Activated CD4-positive, alpha-beta T cell treated with anti-CD3 and anti-CD28 coated beads, Interleukin-2, amount 10 ng/mL, durations not matched to agents 24 days and 14 days (primary cell): ENCODE measurements around the gene BCL2L1. TPM values are rescaled to one million over a fixed set of nuclear protein-coding genes. Genes with fewer than 3 reads are reported as not detected.

Experiments
- DNase-seq: peaks from one replicate; pipeline ENCODE4 v3.0.0; 2022
- H3K27ac Mint-ChIP-seq: one replicate; pipeline ENCODE4 v1.8.0; 2022; ENCODE audit warnings: mild to moderate bottlenecking, mixed read lengths
- H3K27me3 Mint-ChIP-seq: one replicate; pipeline ENCODE4 v1.8.0; 2022; ENCODE audit warnings: mixed read lengths
- H3K36me3 Mint-ChIP-seq: one replicate; pipeline ENCODE4 v1.8.0; 2022; ENCODE audit warnings: low read depth, mild to moderate bottlenecking, mixed read lengths
- H3K4me1 Mint-ChIP-seq: one replicate; pipeline ENCODE4 v1.8.0; 2021; ENCODE audit warnings: mixed read lengths
- H3K4me3 Mint-ChIP-seq: one replicate; pipeline ENCODE4 v1.8.0; 2022; ENCODE audit warnings: mild to moderate bottlenecking, moderate library complexity, mixed read lengths
- H3K9me3 Mint-ChIP-seq: one replicate; pipeline ENCODE4 v1.8.0; 2021; ENCODE audit warnings: mixed read lengths
- intact Hi-C: fragments of 100-400 bp; cut with micrococcal nuclease; formaldehyde crosslinking; loops from one replicate; pipeline ENCODE4 v1.15.1; 2023
- total RNA-seq: library from RNA; stranded (reverse); gene quantifications from 2 replicates; pipeline ENCODE4 v1.2.3, GENCODE V29; 2022

The BCL2L1 gene
- total RNA-seq, 1 donor from 2014 or later = 379 TPM

DNA sequence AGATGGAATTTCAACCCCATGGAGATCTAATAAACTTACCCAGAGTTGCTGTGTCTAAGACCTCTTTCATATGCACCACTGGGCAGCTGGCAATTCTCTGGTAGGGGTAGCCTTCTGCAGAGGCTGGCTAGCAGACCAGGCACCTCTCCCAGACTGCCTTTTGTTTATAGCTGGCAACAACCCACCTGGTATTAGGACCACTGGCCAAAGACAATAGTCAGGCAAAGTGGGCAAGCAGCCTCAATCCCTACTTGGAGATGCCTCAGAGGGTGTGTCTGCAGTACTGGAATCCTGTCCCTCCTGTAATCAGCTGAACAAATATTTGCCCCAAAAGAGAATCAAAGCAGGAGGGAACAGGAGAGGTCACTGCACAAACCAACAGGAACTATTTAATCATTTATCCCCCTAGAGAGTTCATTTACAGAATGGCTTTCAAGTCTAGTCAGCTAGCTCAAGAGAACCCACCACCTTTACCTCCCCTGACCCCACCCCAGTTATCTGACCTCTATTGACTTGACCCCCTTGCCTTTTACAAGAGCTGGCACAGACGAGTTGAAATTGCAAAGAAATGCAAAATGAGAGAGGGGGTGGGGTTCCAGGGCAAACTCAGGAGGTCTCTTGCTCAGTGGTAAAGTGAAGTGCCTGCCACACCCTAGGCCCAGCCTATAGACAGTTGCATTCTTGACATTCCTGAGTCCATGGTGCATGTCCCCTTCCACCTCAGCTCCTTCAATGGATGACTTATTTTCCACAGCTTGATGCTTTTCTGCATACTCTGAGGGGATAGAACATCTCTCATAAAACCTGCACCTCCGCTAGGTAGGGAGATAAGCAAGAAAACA lies 2.8 kb downstream of the BCL2L1 start:
- peaks cover 78% of the 10 kb centered on the region for H3K36me3 Mint-ChIP-seq
- no peaks in the 10 kb centered on the region for H3K9me3 Mint-ChIP-seq
- no peaks in the 10 kb centered on the region for H3K27me3 Mint-ChIP-seq
- intact Hi-C loops = loop anchor here (5.0 kb wide), 1 partner anchor 487 kb away; the partner anchor contains the start of genes PLAGL2 and POFUT1
- peak overlapping the region; percentile 98 for H3K4me3 Mint-ChIP-seq
- H3K27ac Mint-ChIP-seq = peak overlapping the region; percentile 98
- peaks cover 38% of the 10 kb centered on the region for H3K4me1 Mint-ChIP-seq
- DNase-seq = peak; percentile 61

DNA sequence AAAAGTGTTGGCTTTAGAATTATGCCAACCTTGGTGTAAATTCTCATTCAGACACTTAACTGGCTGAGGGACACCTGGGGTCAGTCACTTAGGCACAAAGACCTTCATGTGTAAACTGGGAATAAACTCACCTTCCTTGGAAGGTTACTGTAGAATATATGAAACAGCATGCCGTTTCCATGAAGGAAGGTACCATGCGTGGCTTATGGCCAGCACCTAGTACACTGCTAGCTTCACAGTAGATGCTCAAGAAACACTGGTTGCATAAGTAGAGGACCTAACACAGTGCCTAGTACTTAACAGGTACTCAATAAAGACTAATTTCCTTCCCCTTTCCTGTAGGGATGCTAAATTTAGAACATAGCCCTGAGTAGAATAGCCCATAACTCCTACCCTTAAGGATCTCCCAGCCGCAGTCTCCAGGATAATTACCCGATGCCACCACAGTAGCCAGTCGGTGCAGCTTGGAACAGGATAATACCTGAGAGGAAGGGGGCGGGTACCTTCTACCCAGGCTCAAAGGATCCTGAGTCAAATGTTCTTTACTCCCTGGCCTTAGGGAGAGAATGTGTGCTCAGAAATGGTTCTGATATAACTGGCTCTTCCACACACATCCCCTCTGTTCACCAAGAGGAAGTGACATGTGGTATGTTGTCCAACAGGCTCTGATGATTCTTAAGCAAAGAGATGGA lies 3.6 kb downstream of the BCL2L1 start:
- H3K27me3 Mint-ChIP-seq = no peaks in the 10 kb centered on the region
- peaks cover 43% of the 10 kb centered on the region for H3K4me1 Mint-ChIP-seq
- peak overlapping the region; percentile 98 for H3K4me3 Mint-ChIP-seq
- intact Hi-C loops = no loop called here
- peak; percentile 65 for DNase-seq
- H3K9me3 Mint-ChIP-seq = no peaks in the 10 kb centered on the region
- peak overlapping the region; percentile 98 for H3K27ac Mint-ChIP-seq
- H3K36me3 Mint-ChIP-seq = peaks cover 86% of the 10 kb centered on the region

DNA sequence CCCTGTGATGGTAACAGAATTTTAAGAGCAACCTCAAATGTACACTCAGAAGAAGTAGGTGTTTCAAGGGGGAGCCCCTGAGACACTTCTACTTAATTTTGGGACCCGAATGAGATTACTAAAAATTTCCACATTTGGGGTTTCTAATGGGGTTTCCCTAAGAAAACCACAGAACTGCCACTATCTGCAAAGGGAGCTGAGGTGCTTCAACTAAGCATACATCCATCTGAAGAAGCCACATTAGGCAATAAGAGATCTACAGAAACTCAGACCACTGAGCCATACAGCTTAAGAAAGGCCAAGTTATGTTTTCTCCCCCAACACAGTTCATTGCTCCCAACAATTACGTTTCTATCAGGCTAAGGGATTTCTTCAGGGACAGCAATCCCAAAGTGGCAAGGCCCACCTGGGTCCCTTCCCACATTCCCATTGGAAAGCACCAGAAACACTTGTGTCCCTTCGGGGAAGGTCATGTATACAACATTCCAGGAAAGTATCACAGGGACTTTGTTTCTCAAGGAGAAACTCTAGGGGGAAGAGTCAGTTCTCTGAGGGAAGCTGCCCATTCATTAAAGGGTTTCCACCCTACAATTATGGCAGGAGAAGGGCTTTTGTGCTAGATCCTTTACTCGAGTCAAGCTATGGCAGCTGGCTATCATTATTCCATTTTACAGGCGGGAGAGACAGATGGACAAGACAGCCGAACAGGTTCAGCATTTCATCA lies 5.0 kb downstream of the BCL2L1 start:
- intact Hi-C loops = loop anchor here (1.0 kb wide), 2 partner anchors 18 to 42 kb away; no protein-coding TSS in a partner anchor
- Mint-ChIP-seq H3K9me3 (no peaks in the 10 kb centered on the region), H3K4me1 (peaks cover 55% of the 10 kb centered on the region), H3K27ac (peak overlapping the region; percentile 92), H3K4me3 (peak overlapping the region; percentile 98), H3K36me3 (peaks cover 99% of the 10 kb centered on the region), H3K27me3 (no peaks in the 10 kb centered on the region)
- DNase-seq = peak; percentile 80

DNA sequence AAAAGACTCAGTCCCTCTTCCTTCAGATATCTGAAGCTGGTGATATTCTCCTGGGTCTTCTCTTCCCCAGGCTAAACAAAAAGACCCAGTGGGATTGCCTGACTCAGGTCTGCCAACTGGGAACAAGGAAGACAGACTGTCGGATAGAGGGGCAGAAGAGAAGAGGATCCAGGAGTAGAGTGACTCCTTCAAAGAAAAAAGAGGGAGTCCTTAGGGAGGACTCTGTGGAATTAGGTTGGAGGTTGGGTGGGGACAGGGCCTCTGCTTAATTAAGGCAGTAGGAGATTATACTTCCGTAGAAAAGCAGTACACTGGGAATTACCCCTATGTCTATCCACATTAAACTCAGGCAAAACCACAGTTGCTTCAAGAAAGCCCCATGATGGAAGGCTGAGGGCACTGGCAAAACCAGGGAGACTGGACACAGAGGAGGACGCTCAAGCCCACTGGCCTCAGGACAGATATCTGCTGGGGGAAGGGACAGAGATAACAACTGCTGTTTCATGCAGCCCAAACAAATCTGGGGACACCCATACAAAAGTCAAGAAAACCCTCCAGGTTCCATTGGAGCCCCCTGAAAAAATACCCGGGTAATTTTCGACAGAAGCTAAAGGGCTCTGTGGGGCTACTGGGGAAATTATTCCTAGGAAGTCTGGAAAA lies 5.7 kb downstream of the BCL2L1 start:
- no peaks in the 10 kb centered on the region for H3K9me3 Mint-ChIP-seq
- intact Hi-C loops = loop anchor here (1.0 kb wide), 2 partner anchors 18 to 42 kb away; no protein-coding TSS in a partner anchor
- DNase-seq = peak; percentile 61
- peaks cover 98% of the 10 kb centered on the region for H3K36me3 Mint-ChIP-seq
- H3K27ac Mint-ChIP-seq = peak overlapping the region; percentile 92
- peaks cover 58% of the 10 kb centered on the region for H3K4me1 Mint-ChIP-seq
- no peaks in the 10 kb centered on the region for H3K27me3 Mint-ChIP-seq
- peak overlapping the region; percentile 98 for H3K4me3 Mint-ChIP-seq

DNA sequence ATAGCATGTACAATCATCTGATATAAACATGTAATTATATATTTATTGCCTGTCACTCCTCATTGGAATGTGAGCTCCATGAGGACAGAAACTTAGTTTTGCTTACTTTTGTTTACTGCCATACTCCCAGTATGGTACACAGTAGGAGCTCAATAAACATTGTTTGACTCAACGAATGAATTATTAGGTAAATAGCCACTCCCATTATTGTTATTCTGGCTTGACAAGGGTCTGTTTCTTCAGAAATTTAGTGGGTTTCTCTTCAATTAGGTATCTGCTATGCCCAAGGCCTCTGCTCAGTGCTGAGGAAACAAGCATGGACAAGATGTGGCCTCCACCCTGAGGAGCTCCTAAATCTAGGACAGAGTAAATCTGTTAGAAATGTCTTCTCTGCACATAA lies 6.3 kb downstream of the BCL2L1 start:
- Mint-ChIP-seq H3K9me3 (no peaks in the 10 kb centered on the region), H3K27me3 (no peaks in the 10 kb centered on the region), H3K27ac (peak overlapping the region; percentile 92), H3K36me3 (peaks cover 98% of the 10 kb centered on the region), H3K4me3 (peak overlapping the region; percentile 98), H3K4me1 (peaks cover 64% of the 10 kb centered on the region)
- intact Hi-C loops = no loop called here
- DNase-seq = no peak

DNA sequence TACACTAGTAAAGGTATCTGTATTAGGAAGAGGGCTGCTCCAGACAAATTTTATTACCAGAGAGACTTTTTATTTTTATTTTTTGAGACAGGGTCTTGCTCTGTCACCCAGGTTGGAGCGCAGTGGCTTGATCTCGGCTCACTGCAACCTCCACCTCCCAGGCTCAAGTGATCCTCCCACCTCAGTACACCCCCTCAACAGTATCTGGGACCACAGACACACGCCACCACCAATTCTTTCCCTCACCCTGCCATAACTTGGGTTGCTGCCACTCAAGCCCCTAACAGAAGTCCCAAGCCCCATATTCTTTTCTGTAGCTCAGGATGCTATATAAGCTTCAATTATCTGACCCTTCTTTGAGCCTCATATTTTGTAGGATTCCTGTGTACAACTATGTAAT lies 6.9 kb downstream of the BCL2L1 start:
- Mint-ChIP-seq H3K27me3 (no peaks in the 10 kb centered on the region), H3K27ac (peak overlapping the region; percentile 92), H3K36me3 (peaks cover 98% of the 10 kb centered on the region), H3K4me1 (peaks cover 70% of the 10 kb centered on the region), H3K9me3 (no peaks in the 10 kb centered on the region), H3K4me3 (peak overlapping the region; percentile 98)
- DNase-seq = no peak
- intact Hi-C loops = no loop called here

DNA sequence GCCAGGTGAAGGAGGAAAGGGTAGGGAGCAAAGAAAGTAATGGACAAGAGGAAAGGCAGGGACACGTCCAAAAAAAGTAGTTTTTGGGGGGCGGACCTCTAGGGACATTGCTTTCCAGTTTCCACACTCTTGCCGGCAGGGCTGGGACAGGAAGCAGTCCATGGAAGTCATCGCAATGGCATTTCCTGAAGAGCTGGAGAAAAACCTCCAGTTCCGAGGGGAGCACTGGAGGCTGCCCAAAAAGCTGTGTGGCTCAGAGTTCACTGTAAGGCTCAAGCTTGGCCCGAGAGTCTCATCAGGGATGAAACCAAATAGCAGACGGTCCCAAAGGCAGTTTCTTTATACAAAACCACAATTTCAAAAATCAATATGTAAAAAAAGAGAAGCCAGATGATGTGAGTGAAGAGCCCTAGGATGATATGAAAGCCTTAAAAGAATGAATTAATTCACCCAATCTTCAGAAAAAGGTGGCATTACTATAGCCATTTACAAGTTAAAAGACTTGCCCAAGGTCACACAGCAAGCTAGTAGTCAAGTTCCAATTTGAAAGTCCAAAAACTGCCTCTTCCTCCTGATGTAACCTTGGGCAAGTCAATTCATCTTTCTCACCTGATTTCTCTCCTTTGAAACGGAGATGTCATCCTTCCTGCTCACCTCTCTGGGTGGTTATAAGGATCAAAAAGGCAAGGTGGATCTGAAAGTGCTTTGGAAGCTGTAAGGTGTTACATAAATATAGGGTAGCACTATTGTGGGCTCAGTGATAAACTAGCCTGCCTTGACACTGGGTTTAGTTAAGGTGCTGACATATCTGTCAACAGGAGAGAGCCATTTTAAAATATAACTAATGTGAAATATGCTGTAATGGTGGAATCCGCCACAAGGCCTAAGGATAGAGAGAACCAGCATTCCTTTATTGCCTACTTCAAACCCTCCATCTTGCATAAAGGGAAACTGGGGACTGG lies 9.1 kb downstream of the BCL2L1 start:
- Mint-ChIP-seq H3K36me3 (peaks cover 91% of the 10 kb centered on the region), H3K4me1 (peaks cover 73% of the 10 kb centered on the region), H3K4me3 (peak overlapping the region; percentile 98), H3K9me3 (no peaks in the 10 kb centered on the region), H3K27me3 (no peaks in the 10 kb centered on the region), H3K27ac (peak overlapping the region; percentile 73)
- intact Hi-C loops = loop anchor here (1.0 kb wide), 1 partner anchor 14 kb away; no protein-coding TSS in a partner anchor
- DNase-seq = no peak

DNA sequence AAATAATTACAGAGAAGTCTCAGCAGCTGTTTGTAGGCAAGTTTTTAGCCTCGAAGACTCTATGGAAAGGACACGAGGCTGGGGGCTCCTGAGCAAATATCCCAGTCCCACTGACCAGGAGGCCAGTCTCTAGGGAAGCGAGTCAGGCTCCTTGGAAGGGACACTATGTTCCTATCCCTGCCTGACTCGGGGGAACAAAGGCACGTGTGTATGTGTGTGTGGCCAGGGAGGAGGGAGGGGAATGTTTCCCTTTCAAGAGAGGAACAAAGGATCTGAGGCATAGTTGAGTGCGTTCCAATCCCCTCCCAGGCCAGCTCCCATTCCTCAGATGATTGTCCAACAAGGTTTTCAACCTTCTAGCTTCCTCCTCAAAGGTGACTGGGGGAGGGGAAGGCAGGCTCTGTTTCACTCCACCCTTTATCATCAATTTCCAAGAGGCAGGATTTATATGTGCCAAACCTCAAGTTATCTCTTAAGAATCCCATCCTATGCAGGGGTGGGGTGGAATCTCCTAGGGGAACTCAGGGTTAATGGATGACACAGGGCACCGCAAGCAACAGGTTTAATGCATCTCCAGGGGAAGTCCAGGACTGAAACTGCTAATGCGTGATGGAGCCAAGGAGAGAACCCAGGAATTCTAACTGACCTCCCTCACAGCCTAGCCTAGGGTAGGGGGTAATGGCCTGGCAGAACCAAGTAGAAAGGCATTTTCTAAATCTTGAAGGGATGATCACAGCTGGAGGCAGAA lies 9.9 kb downstream of the BCL2L1 start:
- Mint-ChIP-seq H3K4me3 (peak overlapping the region; percentile 98), H3K9me3 (no peaks in the 10 kb centered on the region), H3K4me1 (peaks cover 78% of the 10 kb centered on the region), H3K27me3 (no peaks in the 10 kb centered on the region), H3K27ac (peak overlapping the region; percentile 63), H3K36me3 (peaks cover 89% of the 10 kb centered on the region)
- intact Hi-C loops = loop anchor here (1.0 kb wide), 1 partner anchor 13 kb away; no protein-coding TSS in a partner anchor
- DNase-seq = no peak

DNA sequence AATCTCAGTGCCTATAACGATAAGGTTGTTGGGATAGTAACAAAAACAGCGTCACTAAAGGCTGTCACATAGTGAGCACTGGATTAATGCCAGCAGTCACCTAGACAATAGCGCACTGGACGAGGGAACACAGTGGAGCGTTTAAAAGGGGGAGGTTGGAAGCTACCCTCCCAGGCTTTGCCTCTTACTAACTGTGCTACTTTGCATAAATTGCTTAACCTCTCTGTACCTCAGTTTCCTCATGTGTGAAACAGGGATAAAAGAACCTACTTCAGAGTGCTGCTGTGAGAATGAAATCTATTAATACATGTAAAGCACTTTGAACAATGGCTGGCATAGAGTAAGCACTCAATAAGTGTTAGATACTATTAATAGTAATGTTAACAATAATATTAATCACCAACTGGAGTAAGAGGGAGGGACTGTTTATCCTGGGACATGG lies 10.5 kb downstream of the BCL2L1 start:
- peaks cover 89% of the 10 kb centered on the region for H3K36me3 Mint-ChIP-seq
- H3K4me3 Mint-ChIP-seq = peak overlapping the region; percentile 62
- H3K9me3 Mint-ChIP-seq = no peaks in the 10 kb centered on the region
- peak overlapping the region; percentile 78 for H3K27ac Mint-ChIP-seq
- H3K27me3 Mint-ChIP-seq = no peaks in the 10 kb centered on the region
- intact Hi-C loops = no loop called here
- no peak for DNase-seq
- H3K4me1 Mint-ChIP-seq = peaks cover 74% of the 10 kb centered on the region

DNA sequence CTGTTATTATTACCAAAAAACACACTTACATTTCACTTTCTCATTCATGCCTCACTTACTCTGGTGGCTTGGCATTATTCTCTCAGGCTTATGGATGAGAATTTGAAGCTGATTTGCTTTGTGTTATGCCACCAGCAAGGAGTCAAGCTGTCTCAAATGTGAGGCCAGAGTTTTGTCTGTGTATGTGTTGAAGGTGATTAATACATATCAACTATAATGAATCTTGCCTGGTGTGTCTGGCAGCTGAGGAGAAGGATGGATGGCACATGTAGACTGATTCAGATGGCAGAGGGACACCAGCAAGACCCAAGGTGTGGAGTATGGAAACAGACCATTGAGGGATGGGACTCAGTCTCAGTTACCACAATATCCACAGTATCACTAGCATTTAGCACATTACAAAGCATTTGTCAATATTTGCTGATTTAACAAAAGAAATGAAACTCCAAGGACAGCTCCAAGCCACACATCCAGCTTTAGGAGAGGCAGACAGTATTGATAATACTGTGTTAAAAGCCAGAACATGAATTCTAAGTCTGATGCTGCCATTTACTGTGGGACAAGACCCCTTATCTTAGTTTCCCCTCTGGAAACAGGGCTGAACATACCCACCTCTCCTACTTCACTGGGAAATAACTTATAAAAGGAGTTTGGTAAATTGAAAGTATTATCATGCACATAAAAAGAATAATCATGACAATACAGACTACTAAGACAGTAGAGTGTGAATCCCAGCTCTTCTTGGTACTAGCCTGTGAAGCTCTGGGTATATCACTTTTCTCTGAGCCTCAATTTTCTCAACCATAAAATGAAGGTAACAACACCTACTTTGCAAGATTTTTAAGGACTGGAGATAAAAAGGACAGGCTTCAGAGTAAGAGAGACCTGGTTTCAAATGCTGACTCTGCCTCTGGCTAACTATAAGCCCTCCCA lies 11.2 kb downstream of the BCL2L1 start:
- no peaks in the 10 kb centered on the region for H3K27me3 Mint-ChIP-seq
- peaks cover 74% of the 10 kb centered on the region for H3K4me1 Mint-ChIP-seq
- no peaks in the 10 kb centered on the region for H3K9me3 Mint-ChIP-seq
- peaks cover 89% of the 10 kb centered on the region for H3K36me3 Mint-ChIP-seq
- intact Hi-C loops = no loop called here
- peak overlapping the region; percentile 62 for H3K4me3 Mint-ChIP-seq
- no peak for DNase-seq
- peak overlapping the region; percentile 78 for H3K27ac Mint-ChIP-seq

DNA sequence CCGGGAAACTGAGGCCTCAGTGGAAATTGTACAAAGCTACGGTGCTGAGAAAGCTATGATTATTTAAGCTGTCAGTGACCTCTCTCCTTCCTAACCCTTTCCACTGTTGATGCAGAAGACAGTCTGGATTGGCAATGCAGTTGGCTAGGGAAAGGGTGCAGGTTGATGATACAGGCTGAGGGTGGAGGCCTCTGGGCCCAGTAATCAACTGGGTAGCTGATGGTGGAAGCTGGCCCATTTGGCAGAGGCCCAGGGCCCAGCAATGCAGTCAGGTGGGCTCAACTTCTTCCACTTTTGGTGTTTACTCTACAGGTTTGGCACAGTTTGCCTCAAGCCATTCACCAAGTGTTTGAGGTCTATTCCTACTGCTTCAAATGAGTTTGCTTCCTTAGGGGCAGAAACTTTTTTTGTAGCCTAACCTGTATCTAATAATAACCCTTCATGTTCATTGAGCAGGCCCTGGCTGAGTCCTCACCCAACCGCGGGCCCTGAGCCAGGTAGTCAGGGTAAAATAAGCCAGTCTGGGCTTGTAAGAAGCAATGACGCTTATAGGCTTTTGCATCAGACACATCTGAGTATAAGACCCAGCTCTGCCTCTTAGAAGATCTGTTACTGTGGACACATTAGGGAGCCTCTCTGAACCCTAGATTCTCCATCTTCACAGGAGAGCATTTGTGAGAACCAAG lies 12.1 kb downstream of the BCL2L1 start:
- no peaks in the 10 kb centered on the region for H3K9me3 Mint-ChIP-seq
- H3K4me1 Mint-ChIP-seq = peaks cover 75% of the 10 kb centered on the region
- peaks cover 89% of the 10 kb centered on the region for H3K36me3 Mint-ChIP-seq
- H3K27me3 Mint-ChIP-seq = no peaks in the 10 kb centered on the region
- H3K4me3 Mint-ChIP-seq = peak overlapping the region; percentile 62
- DNase-seq = no peak
- intact Hi-C loops = no loop called here
- peak overlapping the region; percentile 78 for H3K27ac Mint-ChIP-seq
